Transverse colon (tissue), 4 donors: ENCODE measurements around the gene ZNF322. TPM values are rescaled to one million over a fixed set of nuclear protein-coding genes. Genes with fewer than 3 reads are reported as not detected.

Experiments used
- DNase-seq: peaks from one replicate; pipeline ENCODE4 v3.0.0-alpha.2; 2019
- H3K27ac ChIP-seq, 4 donors: fragments of 200-600 bp; sonication (generic); 2 replicates each; pipeline ENCODE4 v1.5.1; 2016 to 2018; ENCODE audit warnings: inconsistent platforms in 4 of 4
- H3K27me3 ChIP-seq: fragments of 200-600 bp; sonication (generic); 2 replicates; pipeline ENCODE4 v1.5.1; 2017; ENCODE audit warnings: inconsistent platforms
- H3K36me3 ChIP-seq, 4 donors: fragments of 200-600 bp; sonication (generic); 2 replicates each; pipeline ENCODE4 v1.5.1; 2017 to 2019; ENCODE audit warnings: inconsistent platforms in 4 of 4
- H3K4me1 ChIP-seq, 4 donors: fragments of 200-600 bp; sonication (generic); 2 replicates each; pipeline ENCODE4 v1.5.1; 2017 to 2020; ENCODE audit warnings: inconsistent platforms in 4 of 4
- H3K4me3 ChIP-seq, 4 donors: fragments of 200-600 bp; sonication (generic); 1 replicate in 1 of 4; 2 replicates in 3 of 4; pipeline versions ENCODE4 v1.5.1 to v1.6.1; 2017 to 2019; ENCODE audit warnings: inconsistent platforms in 4 of 4
- H3K9me3 ChIP-seq, 2 donors: fragments of 200-600 bp; sonication (generic); 2 replicates each; pipeline ENCODE4 v1.5.1; 2017 to 2019; ENCODE audit warnings: inconsistent platforms in 2 of 2
- EP300 ChIP-seq: sonication (generic); formaldehyde crosslinking; IDR thresholded peaks from one replicate; pipeline ENCODE4 v1.6.1; 2017; ENCODE audit warnings: antibody characterized with exemption, low read depth
- POLR2A ChIP-seq: fragments of 450-650 bp; IDR thresholded peaks from one replicate; pipeline ENCODE4 v1.6.1; 2016; ENCODE audit warnings: antibody characterized with exemption, mild to moderate bottlenecking, moderate library complexity
- POLR2AphosphoS5 ChIP-seq, 3 donors: sonication (generic); formaldehyde crosslinking; IDR thresholded peaks; one replicate each; pipeline ENCODE4 v1.6.1; 2016; ENCODE audit warnings: antibody characterized with exemption in 3 of 3
- WGBS, 2 donors: methylation state at CpG; one replicate each; pipeline ENCODE4 v1.1.5; 2018; ENCODE audit warnings: low coverage in 1 of 2; 5-methylcytosine and 5-hydroxymethylcytosine counted together
- in situ Hi-C, 4 donors: fragments of 200-750 bp; cut with MboI; loops; one replicate each; pipeline versions ENCODE4 v1.15.0 to v1.15.1; 2017; ENCODE audit warnings: low sequenced_read_pairs in 3 of 4, low pct_ligation_motif_present in 1 of 4, low pct_unique_long_range_greater_than_20kb in 1 of 4
- intact Hi-C: fragments of 100-400 bp; cut with DNase I; formaldehyde crosslinking; loops from one replicate; pipeline ENCODE4 v1.15.1; 2023; ENCODE audit warnings: low total_unique reads
- total RNA-seq, 4 donors: library from RNA; depleted of rRNA; stranded (reverse); fragments of >200 nt; gene quantifications; one replicate each; pipeline ENCODE4 v1.1.0, GENCODE V29; 2016
- TF ChIP-seq, protein P1 (sequence below), 5 experiments: fragments of 200-600 bp in 3 of 5; fragments of 450-650 bp in 2 of 5; sonication (generic) in 3 of 5; IDR thresholded peaks; 1 replicate in 2 of 5; 2 replicates in 3 of 5; pipeline ENCODE4 v1.5.1; 2016 to 2017; ENCODE audit warnings: antibody characterized with exemption in 5 of 5, inconsistent platforms in 3 of 5, mild to moderate bottlenecking in 2 of 5, moderate library complexity in 1 of 5

The ZNF322 gene
- total RNA-seq, 4 donors from 2014 or later, result 2.8 to 32.2 (median 13.5) TPM

- intact Hi-C loops, result no loop called here
- no peaks in the 10 kb centered on the region for H3K9me3 ChIP-seq
- H3K36me3 ChIP-seq, result peaks cover 0 to 21% (median 5%) of the 10 kb centered on the region in 4 donors
- peaks cover 28% of the 10 kb centered on the region for H3K27me3 ChIP-seq
- 2 to 4% methylated on average over 6 to 10 of the region's 10 CpGs for WGBS, 2 donors
- peaks cover 6 to 23% (median 8%) of the 10 kb centered on the region in 4 donors for H3K4me1 ChIP-seq
- no peak for TF ChIP-seq POLR2AphosphoS5 (IDR thresholded peaks at IDR 0.05)
- no peak for TF ChIP-seq POLR2A
- TF ChIP-seq, protein P1, sequence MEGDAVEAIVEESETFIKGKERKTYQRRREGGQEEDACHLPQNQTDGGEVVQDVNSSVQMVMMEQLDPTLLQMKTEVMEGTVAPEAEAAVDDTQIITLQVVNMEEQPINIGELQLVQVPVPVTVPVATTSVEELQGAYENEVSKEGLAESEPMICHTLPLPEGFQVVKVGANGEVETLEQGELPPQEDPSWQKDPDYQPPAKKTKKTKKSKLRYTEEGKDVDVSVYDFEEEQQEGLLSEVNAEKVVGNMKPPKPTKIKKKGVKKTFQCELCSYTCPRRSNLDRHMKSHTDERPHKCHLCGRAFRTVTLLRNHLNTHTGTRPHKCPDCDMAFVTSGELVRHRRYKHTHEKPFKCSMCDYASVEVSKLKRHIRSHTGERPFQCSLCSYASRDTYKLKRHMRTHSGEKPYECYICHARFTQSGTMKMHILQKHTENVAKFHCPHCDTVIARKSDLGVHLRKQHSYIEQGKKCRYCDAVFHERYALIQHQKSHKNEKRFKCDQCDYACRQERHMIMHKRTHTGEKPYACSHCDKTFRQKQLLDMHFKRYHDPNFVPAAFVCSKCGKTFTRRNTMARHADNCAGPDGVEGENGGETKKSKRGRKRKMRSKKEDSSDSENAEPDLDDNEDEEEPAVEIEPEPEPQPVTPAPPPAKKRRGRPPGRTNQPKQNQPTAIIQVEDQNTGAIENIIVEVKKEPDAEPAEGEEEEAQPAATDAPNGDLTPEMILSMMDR (IDR thresholded peaks at IDR 0.05), result no peak
- TF ChIP-seq EP300, result no peak
- H3K4me3 ChIP-seq, result peak overlapping the region; percentile 78 to 96 (median 84)
- H3K27ac ChIP-seq, result peak overlapping the region; percentile 89 to 92 (median 90)
- in situ Hi-C loops, result loop anchor here in 2 of 4 donors (10.0 to 25.0 kb wide), 2 partner anchors 263 to 1265 kb away; a partner anchor contains a TSS
- DNase-seq, result no peak
Observed at GRCh38 chr6:26597389-26597766, 62.2 kb downstream of the ZNF322 start.

GRCh38 chr6:26596579-26597388, 62.8 kb downstream of the ZNF322 start, which contains the start of gene ABT1:
Gene ABT1, plus strand, starts transcription at chr6:26596953. Its CDS starts 30 bp downstream, at chr6:26596983.
- peaks cover 0 to 21% (median 5%) of the 10 kb centered on the region in 4 donors for H3K36me3 ChIP-seq
- in situ Hi-C loops (loop anchor here in 2 of 4 donors (10.0 to 25.0 kb wide), 2 partner anchors 262 to 1266 kb away; a partner anchor contains a TSS), intact Hi-C loops (loop anchor here (1.0 kb wide), 1 partner anchor 255 kb away; no protein-coding TSS in a partner anchor)
- no peaks in the 10 kb centered on the region for H3K9me3 ChIP-seq
- DNase-seq, result peak; percentile 98
- peak within 1 kb of the TSS; percentile 89 to 92 (median 90) for H3K27ac ChIP-seq
- peaks cover 34% of the 10 kb centered on the region for H3K27me3 ChIP-seq
- H3K4me3 ChIP-seq, result peak within 1 kb of the TSS; percentile 78 to 96 (median 84)
- 0% methylated on average over 7 to 51 of the region's 51 CpGs for WGBS, 2 donors
- peak; percentile 88 for TF ChIP-seq POLR2A
- TF ChIP-seq EP300, result no peak
- peak; percentile 94 to 96 (median 95) for TF ChIP-seq POLR2AphosphoS5 (IDR thresholded peaks at IDR 0.05)
- peaks cover 6 to 23% (median 8%) of the 10 kb centered on the region in 4 donors for H3K4me1 ChIP-seq

- peaks cover 44% of the 10 kb centered on the region for H3K27me3 ChIP-seq
- peaks cover 6 to 23% (median 8%) of the 10 kb centered on the region in 4 donors for H3K4me1 ChIP-seq
- peak; percentile 95 for DNase-seq
- H3K4me3 ChIP-seq, result peak overlapping the region; percentile 27 to 96 (median 82)
- TF ChIP-seq, protein P1 (IDR thresholded peaks at IDR 0.05), result peak; percentile 95 to 99 (median 97)
- no peak for TF ChIP-seq POLR2A
- TF ChIP-seq POLR2AphosphoS5 (IDR thresholded peaks at IDR 0.05), result peak; percentile 11 to 26 (median 23)
- no peaks in the 10 kb centered on the region for H3K9me3 ChIP-seq
- peaks cover 0 to 21% (median 5%) of the 10 kb centered on the region in 4 donors for H3K36me3 ChIP-seq
- in situ Hi-C loops (loop anchor here in 2 of 4 donors (10.0 to 25.0 kb wide), 2 partner anchors 261 to 1267 kb away; a partner anchor contains a TSS), intact Hi-C loops (loop anchor here (1.0 kb wide), 1 partner anchor 254 kb away; no protein-coding TSS in a partner anchor)
- WGBS, 2 donors, result 0 to 1% methylated on average over 2 to 37 of the region's 39 CpGs
- peak overlapping the region; percentile 89 to 92 (median 90) for H3K27ac ChIP-seq
Observed at GRCh38 chr6:26595669-26596269, 63.8 kb downstream of the ZNF322 start.

DNA sequence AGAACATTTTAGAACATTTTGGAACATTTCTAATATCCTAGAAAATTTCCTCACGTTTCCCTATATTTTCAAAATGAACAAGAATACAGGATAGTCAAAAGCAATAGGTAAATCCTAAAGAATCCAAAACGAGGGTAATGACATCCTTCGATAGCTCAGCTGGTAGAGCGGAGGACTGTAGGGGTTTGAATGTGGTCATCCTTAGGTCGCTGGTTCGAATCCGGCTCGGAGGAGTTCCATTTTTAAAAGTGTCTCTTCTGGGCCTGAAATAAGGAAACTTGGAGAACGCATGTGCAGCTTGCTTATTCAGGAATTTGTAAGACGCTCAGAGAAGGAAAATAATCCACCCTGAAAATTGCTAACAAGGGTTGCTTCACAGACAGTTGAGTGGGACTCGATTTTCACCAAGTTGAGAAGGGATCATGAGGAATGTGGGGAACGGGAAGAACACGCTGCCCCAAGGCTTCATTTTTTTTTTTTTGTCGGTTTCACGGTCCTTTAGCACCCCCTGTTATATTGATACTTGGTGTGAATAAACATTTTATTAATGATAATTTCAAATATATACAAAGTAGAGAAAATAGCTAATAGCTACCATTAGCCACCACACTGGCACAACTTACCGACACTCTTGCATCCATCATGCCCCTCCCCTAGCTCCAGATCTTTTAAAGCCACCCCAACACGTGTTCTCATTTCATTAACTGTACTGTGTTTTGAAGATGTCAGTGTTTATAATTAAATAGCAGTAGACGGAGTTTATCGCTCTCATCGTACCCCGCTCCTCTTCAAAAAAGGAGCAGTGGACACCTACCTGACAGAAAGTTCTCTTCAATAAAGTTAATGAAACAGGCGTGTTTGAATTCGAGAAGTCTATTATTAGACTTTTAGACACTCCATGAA, 64.6 kb downstream of the ZNF322 start:
- peaks cover 0 to 19% (median 5%) of the 10 kb centered on the region in 4 donors for H3K36me3 ChIP-seq
- 23 to 40% methylated on average over 19 to 23 of the region's 23 CpGs for WGBS, 2 donors
- peak overlapping the region in 2 of 4 donors; percentile 86 to 96 for H3K4me3 ChIP-seq
- no peaks in the 10 kb centered on the region for H3K9me3 ChIP-seq
- TF ChIP-seq, protein P1 (IDR thresholded peaks at IDR 0.05), result no peak
- no peak for TF ChIP-seq EP300
- TF ChIP-seq POLR2A, result no peak
- no peak for TF ChIP-seq POLR2AphosphoS5 (IDR thresholded peaks at IDR 0.05)
- peak overlapping the region; percentile 89 to 92 (median 90) for H3K27ac ChIP-seq
- in situ Hi-C loops (loop anchor here in 2 of 4 donors (10.0 to 25.0 kb wide), 2 partner anchors 260 to 1267 kb away; a partner anchor contains a TSS), intact Hi-C loops (no loop called here)
- H3K27me3 ChIP-seq, result peaks cover 51% of the 10 kb centered on the region
- peaks cover 6 to 23% (median 8%) of the 10 kb centered on the region in 4 donors for H3K4me1 ChIP-seq
- no peak for DNase-seq
